NOMO-1 (cell line): ENCODE results near the gene DSCAML1.

ENCODE experiments used
- DNase-seq, 2 experiments: peaks; one replicate each; lab custom pipeline; 2025; ENCODE audit not compliant: unreplicated experiment in 2 of 2; lab: John Stamatoyannopoulos, UW

DSCAML1 gene

GRCh38 chr11:117509543-117509942, 287.5 kb downstream of the DSCAML1 start:
- DNase-seq, result no peak

- no peak for DNase-seq
Observed at GRCh38 chr11:117506971-117507370, 290.0 kb downstream of the DSCAML1 start.

GRCh38 chr11:117505285-117505970, 291.6 kb downstream of the DSCAML1 start:
- no peak for DNase-seq

GRCh38 chr11:117502779-117503100, 294.3 kb downstream of the DSCAML1 start:
- no peak for DNase-seq

- DNase-seq, result no peak
Observed at GRCh38 chr11:117502015-117502778, 294.8 kb downstream of the DSCAML1 start.

GRCh38 chr11:117501237-117501898, 295.6 kb downstream of the DSCAML1 start:
- no peak for DNase-seq

- no peak for DNase-seq
Observed at GRCh38 chr11:117498791-117499190, 298.2 kb downstream of the DSCAML1 start.

GRCh38 chr11:117497206-117497951, 299.6 kb downstream of the DSCAML1 start:
- DNase-seq, result no peak

- DNase-seq, result no peak
Observed at GRCh38 chr11:117495357-117495756, 301.7 kb downstream of the DSCAML1 start.

GRCh38 chr11:117492578-117493251, 304.3 kb downstream of the DSCAML1 start:
- no peak for DNase-seq

- no peak for DNase-seq
Observed at GRCh38 chr11:117490911-117491310, 306.1 kb downstream of the DSCAML1 start.

- peak in 1 of 2 experiments; percentile 15 for DNase-seq
Observed at GRCh38 chr11:117489999-117490679, 306.9 kb downstream of the DSCAML1 start.

GRCh38 chr11:117488996-117489952, 307.7 kb downstream of the DSCAML1 start:
- no peak for DNase-seq

GRCh38 chr11:117486059-117486458, 311.0 kb downstream of the DSCAML1 start:
- no peak for DNase-seq

- DNase-seq, result no peak
Observed at GRCh38 chr11:117484156-117484555, 312.9 kb downstream of the DSCAML1 start.

- no peak for DNase-seq
Observed at GRCh38 chr11:117483372-117483771, 313.6 kb downstream of the DSCAML1 start.

- DNase-seq, result no peak
Observed at GRCh38 chr11:117482881-117483280, 314.1 kb downstream of the DSCAML1 start.

GRCh38 chr11:117481885-117482284, 315.1 kb downstream of the DSCAML1 start:
- no peak for DNase-seq

GRCh38 chr11:117481036-117481435, 316.0 kb downstream of the DSCAML1 start:
- DNase-seq, result no peak
